ENCODE data around the gene VPS52.

DNA sequence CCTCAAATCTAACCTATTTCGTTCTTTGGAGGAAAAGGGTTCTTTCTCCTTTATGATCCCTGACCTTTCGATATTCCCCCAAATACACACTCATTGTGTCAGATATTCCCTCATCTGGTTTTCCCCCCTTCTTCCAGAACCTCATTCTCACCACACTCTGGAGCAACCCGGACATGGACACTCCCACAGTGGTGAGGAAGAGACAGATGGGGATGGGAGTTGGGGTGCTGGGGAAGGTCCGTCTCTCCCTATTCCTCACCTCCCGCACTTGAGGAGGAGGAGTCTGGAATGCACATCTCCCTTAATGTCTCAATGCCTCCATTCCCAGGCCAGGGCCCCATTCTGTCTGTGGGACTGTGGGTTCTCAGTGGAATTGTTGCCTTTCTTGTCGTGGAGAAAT is 69.7 kb downstream of the VPS52 start:
- TF ChIP-seq TEAD1 (CRISPR knock-in tag; IDR thresholded peaks at IDR 0.05) (no peak), MCM3 (IDR thresholded peaks at IDR 0.05) (no peak), SMARCE1 (IDR thresholded peaks at IDR 0.05) (no peak), KDM1A (IDR thresholded peaks at IDR 0.05) (no peak)
- TF ChIP-seq, protein P1, sequence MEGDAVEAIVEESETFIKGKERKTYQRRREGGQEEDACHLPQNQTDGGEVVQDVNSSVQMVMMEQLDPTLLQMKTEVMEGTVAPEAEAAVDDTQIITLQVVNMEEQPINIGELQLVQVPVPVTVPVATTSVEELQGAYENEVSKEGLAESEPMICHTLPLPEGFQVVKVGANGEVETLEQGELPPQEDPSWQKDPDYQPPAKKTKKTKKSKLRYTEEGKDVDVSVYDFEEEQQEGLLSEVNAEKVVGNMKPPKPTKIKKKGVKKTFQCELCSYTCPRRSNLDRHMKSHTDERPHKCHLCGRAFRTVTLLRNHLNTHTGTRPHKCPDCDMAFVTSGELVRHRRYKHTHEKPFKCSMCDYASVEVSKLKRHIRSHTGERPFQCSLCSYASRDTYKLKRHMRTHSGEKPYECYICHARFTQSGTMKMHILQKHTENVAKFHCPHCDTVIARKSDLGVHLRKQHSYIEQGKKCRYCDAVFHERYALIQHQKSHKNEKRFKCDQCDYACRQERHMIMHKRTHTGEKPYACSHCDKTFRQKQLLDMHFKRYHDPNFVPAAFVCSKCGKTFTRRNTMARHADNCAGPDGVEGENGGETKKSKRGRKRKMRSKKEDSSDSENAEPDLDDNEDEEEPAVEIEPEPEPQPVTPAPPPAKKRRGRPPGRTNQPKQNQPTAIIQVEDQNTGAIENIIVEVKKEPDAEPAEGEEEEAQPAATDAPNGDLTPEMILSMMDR (IDR thresholded peaks at IDR 0.05 in 2 of 3, conservative IDR thresholded peaks at IDR 0.05 in 1 of 3; ENCODE audit: insufficient read depth in 2 of 3, low read depth in 1 of 3, low read length in 3 of 3), result no peak
